ENCODE results near the gene C8G.

The C8G gene

DNA sequence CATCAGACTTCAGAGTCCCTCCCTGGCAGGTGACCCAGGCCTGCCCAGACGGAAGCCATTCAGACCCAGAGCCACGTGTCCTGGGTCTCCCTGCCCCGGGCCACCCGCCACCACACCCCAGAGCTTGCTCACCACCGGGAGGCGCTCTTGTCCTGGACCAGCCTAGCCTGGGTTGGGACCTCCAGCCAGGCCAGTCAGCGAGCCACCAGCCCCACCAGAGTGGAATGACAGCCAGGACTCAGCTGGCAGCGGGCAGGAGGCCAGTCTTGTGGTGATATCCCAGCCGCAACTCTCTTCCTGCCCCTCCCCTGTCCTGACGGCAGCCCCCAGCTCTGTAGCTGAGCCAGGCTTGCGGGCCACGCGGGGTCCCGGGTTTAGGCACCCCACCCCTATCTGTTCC, 30.6 kb downstream of the C8G start:
- Histone ChIP-seq H3K27me3 (ENCODE audit: control insufficient read depth in 2 of 2, insufficient read depth in 2 of 2, low read length in 2 of 2) (no peaks in the 10 kb centered on the region), H3K9ac (ENCODE audit: low read depth in 1 of 2, low read length in 2 of 2) (no peak overlapping the region), H3K36me3 (ENCODE audit: control insufficient read depth in 2 of 2, insufficient read depth in 2 of 2, low read length in 2 of 2) (no peaks in the 10 kb centered on the region), H3K4me1 (ENCODE audit: control insufficient read depth in 2 of 2, insufficient read depth in 2 of 2, low read length in 2 of 2) (peaks cover 0 to 12% of the 10 kb centered on the region in 2 donors), H3K27ac (ENCODE audit: low read depth in 2 of 2, low read length in 2 of 2) (no peak overlapping the region), H3K4me3 (ENCODE audit: low read length in 2 of 2) (no peak overlapping the region), H3K9me3 (ENCODE audit: control insufficient read depth in 2 of 2, low read length in 2 of 2) (no peaks in the 10 kb centered on the region)

GRCh38 chr9:136977223-136977622, 32.2 kb downstream of the C8G start, which contains the start of gene PTGDS:
TSS of gene PTGDS (plus strand) at chr9:136977504. CDS start at chr9:136977579, 75 bp downstream.
- Histone ChIP-seq H3K27ac (ENCODE audit: low read depth in 2 of 2, low read length in 2 of 2) (no peak within 1 kb of the TSS), H3K36me3 (ENCODE audit: control insufficient read depth in 2 of 2, insufficient read depth in 2 of 2, low read length in 2 of 2) (no peaks in the 10 kb centered on the region), H3K9ac (ENCODE audit: low read depth in 1 of 2, low read length in 2 of 2) (peak within 1 kb of the TSS in 1 of 2 donors; percentile 38), H3K9me3 (ENCODE audit: control insufficient read depth in 2 of 2, low read length in 2 of 2) (no peaks in the 10 kb centered on the region), H3K4me3 (ENCODE audit: low read length in 2 of 2) (peak within 1 kb of the TSS; percentile 52 to 54), H3K27me3 (ENCODE audit: control insufficient read depth in 2 of 2, insufficient read depth in 2 of 2, low read length in 2 of 2) (no peaks in the 10 kb centered on the region), H3K4me1 (ENCODE audit: control insufficient read depth in 2 of 2, insufficient read depth in 2 of 2, low read length in 2 of 2) (peaks cover 0 to 12% of the 10 kb centered on the region in 2 donors)

GRCh38 chr9:136977649-136978072, 32.6 kb downstream of the C8G start:
- Histone ChIP-seq H3K4me1 (ENCODE audit: control insufficient read depth in 2 of 2, insufficient read depth in 2 of 2, low read length in 2 of 2) (peaks cover 0 to 12% of the 10 kb centered on the region in 2 donors), H3K36me3 (ENCODE audit: control insufficient read depth in 2 of 2, insufficient read depth in 2 of 2, low read length in 2 of 2) (no peaks in the 10 kb centered on the region), H3K27ac (ENCODE audit: low read depth in 2 of 2, low read length in 2 of 2) (no peak overlapping the region), H3K9me3 (ENCODE audit: control insufficient read depth in 2 of 2, low read length in 2 of 2) (no peaks in the 10 kb centered on the region), H3K4me3 (ENCODE audit: low read length in 2 of 2) (peak overlapping the region; percentile 52 to 54), H3K9ac (ENCODE audit: low read depth in 1 of 2, low read length in 2 of 2) (peak overlapping the region in 1 of 2 donors; percentile 38), H3K27me3 (ENCODE audit: control insufficient read depth in 2 of 2, insufficient read depth in 2 of 2, low read length in 2 of 2) (no peaks in the 10 kb centered on the region)

DNA sequence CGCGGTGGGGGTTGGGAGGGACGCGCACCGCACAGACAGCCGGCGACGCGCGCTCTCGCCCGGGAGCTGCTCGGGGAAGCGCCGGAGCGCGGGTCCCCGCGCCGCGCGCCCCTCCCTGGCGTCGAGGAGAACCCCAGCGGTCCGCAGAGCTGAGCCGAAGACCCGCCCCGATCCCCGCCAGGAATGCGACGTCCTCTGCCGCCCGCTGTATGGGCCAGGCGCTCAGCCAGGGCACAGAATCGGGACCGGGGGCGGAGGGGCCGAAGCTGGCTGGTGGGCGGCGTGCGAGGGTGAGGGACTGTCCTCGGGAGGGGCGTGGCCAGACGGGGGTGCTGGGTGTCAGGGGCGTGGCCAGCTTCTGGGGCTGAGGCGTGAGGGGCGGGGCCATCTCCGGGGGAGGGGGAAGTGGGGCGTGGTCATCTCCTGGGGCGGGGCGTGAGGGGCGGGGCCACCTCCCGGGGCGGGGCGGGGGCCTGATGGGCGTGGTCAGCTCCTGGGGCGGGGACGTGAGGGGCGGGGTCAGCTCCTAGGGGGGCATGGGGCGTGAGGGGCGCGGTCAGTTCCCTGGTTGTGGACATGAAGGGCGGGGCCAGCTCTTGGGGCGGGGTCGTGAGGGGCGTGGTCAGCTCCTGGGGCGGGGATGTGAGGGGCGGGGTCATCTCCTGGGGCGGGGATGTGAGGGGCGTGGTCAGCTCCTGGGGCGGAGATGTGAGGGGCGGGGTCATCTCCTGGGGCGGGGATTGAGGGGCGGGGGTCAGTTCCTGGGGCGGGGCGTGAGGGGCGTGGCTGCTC, 33.2 kb downstream of the C8G start:
- Histone ChIP-seq H3K27me3 (ENCODE audit: control insufficient read depth in 2 of 2, insufficient read depth in 2 of 2, low read length in 2 of 2) (no peaks in the 10 kb centered on the region), H3K9ac (ENCODE audit: low read depth in 1 of 2, low read length in 2 of 2) (peak overlapping the region in 1 of 2 donors; percentile 38), H3K4me1 (ENCODE audit: control insufficient read depth in 2 of 2, insufficient read depth in 2 of 2, low read length in 2 of 2) (peaks cover 0 to 12% of the 10 kb centered on the region in 2 donors), H3K36me3 (ENCODE audit: control insufficient read depth in 2 of 2, insufficient read depth in 2 of 2, low read length in 2 of 2) (no peaks in the 10 kb centered on the region), H3K27ac (ENCODE audit: low read depth in 2 of 2, low read length in 2 of 2) (no peak overlapping the region), H3K4me3 (ENCODE audit: low read length in 2 of 2) (peak overlapping the region; percentile 31 to 52), H3K9me3 (ENCODE audit: control insufficient read depth in 2 of 2, low read length in 2 of 2) (no peaks in the 10 kb centered on the region)

- H3K27me3 ChIP-seq (ENCODE audit: control insufficient read depth in 2 of 2, insufficient read depth in 2 of 2, low read length in 2 of 2) = peaks cover 0 to 4% of the 10 kb centered on the region in 2 donors
- H3K36me3 ChIP-seq (ENCODE audit: control insufficient read depth in 2 of 2, insufficient read depth in 2 of 2, low read length in 2 of 2) = no peaks in the 10 kb centered on the region
- H3K27ac ChIP-seq (ENCODE audit: low read depth in 2 of 2, low read length in 2 of 2) = no peak overlapping the region
- H3K4me3 ChIP-seq (ENCODE audit: low read length in 2 of 2) = no peak overlapping the region
- no peaks in the 10 kb centered on the region for H3K9me3 ChIP-seq (ENCODE audit: control insufficient read depth in 2 of 2, low read length in 2 of 2)
- H3K9ac ChIP-seq (ENCODE audit: low read depth in 1 of 2, low read length in 2 of 2) = no peak overlapping the region
- H3K4me1 ChIP-seq (ENCODE audit: control insufficient read depth in 2 of 2, insufficient read depth in 2 of 2, low read length in 2 of 2) = peaks cover 0 to 12% of the 10 kb centered on the region in 2 donors
Observed at GRCh38 chr9:136978865-136979544, 34.0 kb downstream of the C8G start.

GRCh38 chr9:136979769-136980587, 34.9 kb downstream of the C8G start:
- H3K27ac ChIP-seq (ENCODE audit: low read depth in 2 of 2, low read length in 2 of 2) = no peak overlapping the region
- no peaks in the 10 kb centered on the region for H3K9me3 ChIP-seq (ENCODE audit: control insufficient read depth in 2 of 2, low read length in 2 of 2)
- no peak overlapping the region for H3K4me3 ChIP-seq (ENCODE audit: low read length in 2 of 2)
- H3K9ac ChIP-seq (ENCODE audit: low read depth in 1 of 2, low read length in 2 of 2) = no peak overlapping the region
- H3K27me3 ChIP-seq (ENCODE audit: control insufficient read depth in 2 of 2, insufficient read depth in 2 of 2, low read length in 2 of 2) = peaks cover 1 to 8% of the 10 kb centered on the region in 2 donors
- H3K36me3 ChIP-seq (ENCODE audit: control insufficient read depth in 2 of 2, insufficient read depth in 2 of 2, low read length in 2 of 2) = no peaks in the 10 kb centered on the region
- peaks cover 0 to 10% of the 10 kb centered on the region in 2 donors for H3K4me1 ChIP-seq (ENCODE audit: control insufficient read depth in 2 of 2, insufficient read depth in 2 of 2, low read length in 2 of 2)

DNA sequence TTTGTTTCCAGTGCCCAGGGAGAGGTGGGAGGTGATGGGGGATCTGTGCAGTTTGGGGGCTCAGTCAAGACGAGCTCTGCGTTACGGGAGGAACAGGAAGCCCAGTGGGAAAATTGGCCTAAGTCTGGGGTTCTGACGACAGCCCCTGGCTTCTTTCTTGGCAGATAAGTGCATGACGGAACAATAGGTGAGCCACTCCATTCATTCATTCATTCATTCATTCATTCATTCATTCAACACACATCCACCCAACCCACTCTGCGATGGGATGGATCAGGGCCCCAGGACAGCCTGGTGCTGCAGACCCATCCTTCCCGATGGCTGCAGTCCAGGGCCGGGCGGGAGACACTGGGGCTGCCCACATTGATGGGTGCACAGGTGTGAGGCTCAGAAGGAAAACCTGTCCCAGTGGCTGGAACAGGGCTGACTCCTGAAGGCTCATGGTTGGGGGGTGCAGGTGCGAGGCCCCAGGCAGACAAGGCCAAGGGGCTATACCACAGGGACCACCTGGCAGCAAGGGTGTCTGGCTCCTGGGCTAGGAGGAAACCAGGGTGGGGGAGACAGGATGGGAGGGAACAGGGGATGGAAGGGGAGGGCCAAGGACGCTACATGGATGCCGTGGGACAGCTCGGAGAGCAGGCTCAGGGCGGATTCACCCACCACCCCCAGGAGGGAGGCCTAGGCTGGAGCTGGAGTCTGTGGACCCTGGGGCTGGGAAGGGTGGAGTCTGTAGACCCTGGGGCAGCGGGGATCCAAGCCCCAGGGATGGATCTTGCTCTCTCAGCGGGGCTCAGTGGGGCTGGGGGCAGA, 35.8 kb downstream of the C8G start:
- no peak overlapping the region for H3K27ac ChIP-seq (ENCODE audit: low read depth in 2 of 2, low read length in 2 of 2)
- no peaks in the 10 kb centered on the region for H3K36me3 ChIP-seq (ENCODE audit: control insufficient read depth in 2 of 2, insufficient read depth in 2 of 2, low read length in 2 of 2)
- H3K9ac ChIP-seq (ENCODE audit: low read depth in 1 of 2, low read length in 2 of 2) = no peak overlapping the region
- H3K4me3 ChIP-seq (ENCODE audit: low read length in 2 of 2) = no peak overlapping the region
- peaks cover 8% of the 10 kb centered on the region in 2 donors for H3K27me3 ChIP-seq (ENCODE audit: control insufficient read depth in 2 of 2, insufficient read depth in 2 of 2, low read length in 2 of 2)
- H3K4me1 ChIP-seq (ENCODE audit: control insufficient read depth in 2 of 2, insufficient read depth in 2 of 2, low read length in 2 of 2) = peaks cover 0 to 3% of the 10 kb centered on the region in 2 donors
- H3K9me3 ChIP-seq (ENCODE audit: control insufficient read depth in 2 of 2, low read length in 2 of 2) = no peaks in the 10 kb centered on the region

- Histone ChIP-seq H3K36me3 (ENCODE audit: control insufficient read depth in 2 of 2, insufficient read depth in 2 of 2, low read length in 2 of 2) (no peaks in the 10 kb centered on the region), H3K9ac (ENCODE audit: low read depth in 1 of 2, low read length in 2 of 2) (no peak overlapping the region), H3K9me3 (ENCODE audit: control insufficient read depth in 2 of 2, low read length in 2 of 2) (no peaks in the 10 kb centered on the region), H3K27me3 (ENCODE audit: control insufficient read depth in 2 of 2, insufficient read depth in 2 of 2, low read length in 2 of 2) (peaks cover 8 to 11% of the 10 kb centered on the region in 2 donors), H3K4me3 (ENCODE audit: low read length in 2 of 2) (no peak overlapping the region), H3K27ac (ENCODE audit: low read depth in 2 of 2, low read length in 2 of 2) (no peak overlapping the region), H3K4me1 (ENCODE audit: control insufficient read depth in 2 of 2, insufficient read depth in 2 of 2, low read length in 2 of 2) (peaks cover 0 to 3% of the 10 kb centered on the region in 2 donors)
Observed at GRCh38 chr9:136981588-136982231, 36.7 kb downstream of the C8G start.
